T follicular helper cell (primary cell): ENCODE data around the gene BAIAP2.
"Not testable (repeated sequence)": the region's sequence is repeated elsewhere in the genome, so short reads cannot be mapped to it uniquely, and the experiment has no call there.

Source experiments
- DNase-seq: peaks from one replicate; pipeline ENCODE4 v3.0.0-alpha.2; 2020; ENCODE audit warnings: low read depth

The BAIAP2 gene

GRCh38 chr17:81002013-81002384 lies 33.0 kb upstream of the BAIAP2 start:
- no peak for DNase-seq

GRCh38 chr17:81002409-81003361 lies 32.3 kb upstream of the BAIAP2 start:
- DNase-seq, result no peak

DNA sequence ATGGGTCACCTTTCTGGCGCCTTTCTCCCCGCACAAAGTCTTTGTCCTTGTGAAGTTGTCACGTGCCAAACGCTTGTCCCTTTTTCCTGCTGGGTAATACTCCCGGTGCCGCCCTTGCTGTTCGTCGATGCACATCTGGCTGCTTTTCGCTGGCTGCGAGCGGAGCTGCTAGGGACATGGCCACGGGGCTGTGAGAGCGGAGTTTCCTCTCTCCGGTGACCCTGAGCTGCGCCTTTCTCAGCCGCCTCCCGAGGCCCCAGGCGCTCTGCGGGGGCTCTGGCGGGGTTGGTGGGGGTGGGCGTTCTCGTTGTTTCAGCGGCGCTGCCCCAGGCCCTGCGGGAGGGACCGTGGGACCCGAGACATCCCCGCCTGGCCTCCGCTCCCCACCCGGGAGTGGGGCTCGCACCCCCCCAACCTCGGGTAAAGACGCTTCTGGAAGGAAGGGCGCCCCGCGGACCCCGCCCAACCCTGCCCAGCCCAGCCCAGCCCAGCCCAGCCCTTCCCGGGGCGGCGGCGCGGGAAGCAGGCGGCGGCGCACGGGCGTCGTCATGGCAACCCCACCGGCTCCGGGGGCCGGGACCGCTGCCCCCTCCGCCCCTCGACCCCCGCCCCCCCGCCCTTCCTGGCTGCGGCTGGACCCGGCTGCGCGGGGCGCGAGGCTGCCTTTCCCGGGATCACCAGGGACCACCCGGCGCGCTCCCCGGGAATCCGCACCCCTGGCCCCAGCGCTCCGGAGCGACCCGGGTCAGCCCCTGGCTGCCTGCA lies 31.1 kb upstream of the BAIAP2 start:
- DNase-seq, result no peak

- no peak for DNase-seq
These were observed 28.1 kb upstream of the BAIAP2 start for GRCh38 chr17:81006891-81007290.

DNA sequence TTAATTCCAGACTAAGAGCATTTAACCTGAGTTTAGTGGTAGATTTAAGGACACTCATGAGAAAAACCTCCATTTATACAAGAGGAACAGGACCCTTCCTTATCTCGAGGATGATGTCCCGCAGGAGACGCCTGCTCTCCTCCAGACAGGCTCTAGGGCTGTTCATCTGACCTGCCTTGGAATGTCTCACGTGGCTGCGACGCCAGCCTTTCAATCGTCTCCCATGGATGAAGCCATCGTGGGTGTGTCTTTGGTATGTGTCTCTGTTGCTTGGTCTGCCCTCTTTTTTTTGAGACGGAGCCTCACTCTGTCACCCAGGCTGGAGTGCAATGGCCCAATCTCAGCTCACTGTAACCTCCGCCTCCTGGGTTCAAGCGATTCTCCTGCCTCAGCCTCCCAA lies 26.8 kb upstream of the BAIAP2 start:
- DNase-seq, result no peak

DNA sequence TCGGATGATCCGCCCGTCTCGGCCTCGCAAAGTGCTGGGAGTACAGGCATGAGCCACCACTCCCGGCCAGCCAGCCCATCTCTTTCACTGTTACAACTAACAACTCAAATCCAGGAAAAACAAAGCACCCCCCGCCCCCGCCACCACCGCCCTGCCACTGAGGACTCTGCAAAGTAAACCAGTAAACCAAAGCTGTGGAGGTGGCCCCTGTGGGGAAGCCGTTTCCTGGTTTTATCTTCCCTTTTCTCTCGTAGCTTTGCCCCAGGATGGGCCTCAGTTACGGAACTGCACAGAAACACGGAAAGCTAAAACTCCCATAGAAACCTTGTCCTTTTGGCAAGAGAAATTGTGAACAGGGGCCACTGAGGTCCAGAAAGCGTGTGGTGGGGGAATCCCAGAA lies 25.8 kb upstream of the BAIAP2 start:
- DNase-seq, result no peak

DNA sequence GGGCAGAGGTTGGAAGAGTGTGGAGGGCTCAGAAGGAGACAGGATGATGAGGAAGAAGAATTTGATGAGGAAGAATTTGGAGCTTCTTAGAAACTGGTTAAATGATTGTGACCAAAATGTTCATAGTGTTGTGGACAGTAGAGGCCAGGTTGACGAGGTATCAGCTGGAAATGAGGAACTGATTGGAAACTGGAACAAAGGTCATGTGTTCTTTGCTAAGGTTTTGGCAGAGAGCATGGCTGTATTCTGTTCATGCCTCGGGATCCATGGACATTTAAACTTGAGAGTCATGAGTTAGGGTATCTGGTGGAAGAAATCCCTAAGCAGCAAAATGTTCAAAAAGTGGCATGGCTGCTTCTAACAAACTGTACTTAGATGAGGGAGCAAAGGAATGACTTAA lies 24.0 kb upstream of the BAIAP2 start:
- DNase-seq, result no peak

GRCh38 chr17:81011951-81012350 lies 23.0 kb upstream of the BAIAP2 start:
- no peak for DNase-seq

DNA sequence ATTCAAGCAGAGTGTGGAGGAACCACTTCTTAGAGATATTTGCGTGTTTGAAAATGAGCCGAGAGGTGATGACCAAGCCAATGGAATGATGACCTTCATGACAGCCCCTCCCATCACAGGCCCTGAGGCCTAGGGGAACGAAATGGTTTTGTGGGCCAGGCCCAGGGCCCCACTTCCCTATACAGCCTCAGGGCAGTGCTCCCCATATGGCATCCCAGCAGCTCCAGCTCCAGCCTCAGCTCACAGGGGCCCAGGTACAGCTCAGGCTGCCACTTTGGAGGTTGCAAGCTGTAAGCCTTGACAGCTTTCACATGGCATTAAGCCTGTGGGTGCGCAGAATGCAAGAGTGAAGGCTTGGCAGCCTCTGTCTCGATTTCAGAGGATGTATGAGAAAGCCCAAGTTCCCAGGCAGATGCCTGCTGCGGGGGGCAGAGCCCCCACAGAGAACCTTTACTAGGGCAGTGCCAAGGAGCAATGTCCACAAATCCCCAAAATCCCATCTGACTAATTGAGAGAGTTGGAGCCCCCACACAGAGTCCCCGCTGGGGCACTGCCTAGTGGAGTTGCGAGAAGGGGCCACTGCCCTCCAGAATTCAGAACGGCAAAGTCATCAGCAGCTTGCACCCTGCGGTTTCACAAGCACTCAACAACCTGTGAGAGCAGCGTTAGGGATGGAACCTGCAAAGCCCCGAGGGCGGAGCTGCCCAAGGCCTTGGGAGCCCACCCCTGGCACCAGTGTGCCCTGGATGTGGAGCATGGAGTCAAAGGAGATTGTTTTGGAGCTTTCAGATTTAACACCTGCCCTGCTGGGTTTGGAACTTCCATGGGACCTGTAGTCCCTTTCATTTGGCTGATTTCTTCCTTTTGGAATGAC lies 22.1 kb upstream of the BAIAP2 start:
- DNase-seq, result no peak

DNA sequence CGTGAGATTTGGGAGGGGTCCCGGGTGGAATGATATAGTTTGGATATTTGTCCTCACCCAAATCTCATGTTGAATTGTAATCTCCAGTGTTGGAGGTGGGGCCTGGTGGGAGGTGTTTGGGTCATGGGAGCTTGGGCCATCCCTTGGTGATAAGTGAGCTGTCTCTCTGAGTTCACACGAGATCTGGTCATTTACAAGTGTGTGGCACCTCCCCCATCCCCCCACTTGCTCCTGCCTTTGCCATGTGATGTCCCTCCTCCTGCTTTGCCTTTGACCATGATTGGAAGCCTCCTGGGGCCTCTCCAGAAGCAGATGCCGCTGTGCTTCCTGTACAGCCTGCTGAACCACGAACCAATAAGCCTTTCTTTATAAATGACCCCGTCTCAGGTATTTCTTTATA lies 21.3 kb upstream of the BAIAP2 start:
- no peak for DNase-seq

DNA sequence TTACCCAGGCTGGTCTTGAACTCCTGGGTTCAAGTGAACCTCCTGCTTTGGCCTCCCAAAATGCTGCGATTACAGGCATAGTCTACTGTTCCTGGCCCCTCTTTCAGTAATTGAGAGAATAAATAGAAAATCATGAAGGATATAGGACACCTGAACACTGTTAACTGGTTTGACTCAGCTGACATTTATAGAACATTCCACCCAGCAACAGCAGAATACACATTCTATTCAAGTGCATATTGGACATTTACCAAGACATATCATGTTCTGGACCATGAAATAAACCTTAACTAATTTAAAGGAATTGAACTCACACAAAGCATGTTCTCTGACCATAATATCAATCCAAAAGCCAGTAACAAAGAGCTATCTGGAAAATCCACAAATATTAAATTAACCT lies 19.8 kb upstream of the BAIAP2 start:
- no peak for DNase-seq

DNA sequence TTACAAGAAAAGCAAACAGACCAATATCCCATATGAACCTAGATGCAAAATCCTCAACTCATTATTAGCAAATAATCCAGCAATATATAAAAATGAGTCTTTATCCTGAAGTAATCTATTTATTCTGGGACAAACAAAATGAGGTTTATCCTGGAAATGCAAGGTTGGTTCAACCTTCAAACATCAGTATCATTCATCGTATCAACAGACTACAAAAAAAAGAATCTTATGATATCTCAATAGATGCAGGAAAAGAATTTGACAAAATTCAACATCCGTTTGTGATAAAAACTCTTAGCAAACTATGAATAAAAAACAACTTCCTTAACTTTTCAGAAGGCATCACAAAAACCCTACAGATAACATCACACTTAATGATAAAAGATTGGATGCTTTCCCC lies 18.4 kb upstream of the BAIAP2 start:
- no peak for DNase-seq

GRCh38 chr17:81017330-81017729 lies 17.6 kb upstream of the BAIAP2 start:
- not testable (repeated sequence) for DNase-seq

GRCh38 chr17:81018044-81018802 lies 16.7 kb upstream of the BAIAP2 start:
- no peak for DNase-seq

GRCh38 chr17:81019563-81020442 lies 15.1 kb upstream of the BAIAP2 start:
- no peak for DNase-seq

GRCh38 chr17:81020443-81020766 lies 14.5 kb upstream of the BAIAP2 start:
- DNase-seq, result no peak

DNA sequence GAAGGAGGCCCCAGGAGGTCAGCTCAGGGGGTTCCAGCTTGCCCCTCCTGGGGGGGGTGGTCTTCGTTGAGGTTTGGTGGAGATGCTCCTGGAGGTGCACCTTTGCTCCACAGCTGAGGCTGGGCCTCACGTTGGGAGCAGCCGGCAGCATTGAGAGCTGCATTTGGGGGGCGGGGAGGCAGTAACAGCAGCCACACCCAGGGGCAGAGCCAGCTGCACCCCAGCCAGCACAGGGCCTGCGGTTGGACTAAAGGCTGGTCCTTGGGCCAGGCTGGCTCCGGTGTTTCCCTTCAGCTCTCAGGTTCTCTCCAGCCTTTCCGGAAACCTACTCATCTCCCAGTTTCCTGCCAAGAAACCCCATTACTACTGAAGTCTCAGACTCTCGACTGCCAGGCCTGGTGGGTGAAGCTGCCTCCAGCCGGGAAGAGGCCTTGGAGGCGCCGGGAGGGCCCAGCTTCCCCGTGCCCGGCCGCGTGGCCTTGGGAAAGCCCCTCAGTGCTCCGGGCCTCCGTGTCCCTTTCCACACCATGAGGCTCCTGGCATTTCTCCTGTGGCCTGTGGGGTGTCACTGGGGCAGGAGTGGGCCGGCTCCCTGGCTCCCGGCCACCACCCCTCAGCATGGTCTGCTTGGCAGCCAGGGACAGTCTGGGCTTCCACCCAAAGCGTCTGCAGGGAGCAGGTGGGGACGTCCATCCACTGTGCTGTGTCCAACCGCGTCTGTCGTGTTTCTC lies 14.0 kb upstream of the BAIAP2 start:
- DNase-seq, result no peak

DNA sequence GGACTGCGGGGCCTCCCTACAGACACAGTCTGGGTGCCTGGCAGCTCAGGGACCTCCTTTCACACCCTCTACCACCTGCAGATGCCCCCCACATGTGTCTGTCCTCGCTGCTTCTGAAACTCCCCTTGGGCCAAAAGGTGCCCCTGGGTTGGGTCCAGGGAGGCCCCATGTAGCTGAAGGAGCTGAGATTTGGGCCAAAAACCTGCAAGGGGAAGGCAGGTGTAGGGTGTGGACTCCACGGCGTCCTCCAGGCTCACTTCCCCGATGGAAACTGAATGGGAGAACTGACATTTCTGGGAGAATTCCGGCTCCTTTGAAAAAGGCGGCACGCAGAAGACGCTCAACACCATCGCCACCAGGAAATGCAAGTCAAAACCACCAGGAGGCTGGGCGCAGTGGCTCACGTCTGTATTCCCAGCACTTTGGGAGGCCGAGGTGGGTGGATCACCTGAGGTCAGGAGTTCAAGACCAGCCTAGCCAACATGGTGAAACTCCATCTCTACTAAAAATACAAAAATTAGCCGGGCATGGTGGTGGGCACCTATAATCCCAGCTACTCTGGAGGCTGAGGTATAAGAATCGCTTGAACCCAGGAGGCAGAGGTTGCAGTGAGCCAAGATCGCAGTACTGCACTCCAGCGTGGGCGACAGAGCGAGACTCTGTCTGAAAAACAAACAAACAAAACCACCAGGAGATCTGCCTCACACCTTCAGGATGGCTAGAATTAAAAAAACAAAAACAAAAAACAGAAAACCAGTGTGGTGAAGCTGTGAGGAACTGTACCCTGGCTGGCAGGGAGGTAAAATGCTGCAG lies 13.2 kb upstream of the BAIAP2 start:
- DNase-seq, result no peak

GRCh38 chr17:81022344-81022676 lies 12.6 kb upstream of the BAIAP2 start:
- DNase-seq, result no peak
